Transverse colon (tissue), 4 donors: Measurements from ENCODE around the gene TRAT1.

Source experiments
- EP300 ChIP-seq: sonication (generic); formaldehyde crosslinking; IDR thresholded peaks from one replicate; pipeline ENCODE4 v1.6.1; 2017; ENCODE audit warnings: antibody characterized with exemption, low read depth
- POLR2A ChIP-seq: fragments of 450-650 bp; IDR thresholded peaks from one replicate; pipeline ENCODE4 v1.6.1; 2016; ENCODE audit warnings: antibody characterized with exemption, mild to moderate bottlenecking, moderate library complexity
- POLR2AphosphoS5 ChIP-seq, 3 donors: sonication (generic); formaldehyde crosslinking; IDR thresholded peaks; one replicate each; pipeline ENCODE4 v1.6.1; 2016; ENCODE audit warnings: antibody characterized with exemption in 3 of 3
- TF ChIP-seq, protein P1 (sequence below), 5 experiments: fragments of 200-600 bp in 3 of 5; fragments of 450-650 bp in 2 of 5; sonication (generic) in 3 of 5; IDR thresholded peaks; 1 replicate in 2 of 5; 2 replicates in 3 of 5; pipeline ENCODE4 v1.5.1; 2016 to 2017; ENCODE audit warnings: antibody characterized with exemption in 5 of 5, inconsistent platforms in 3 of 5, mild to moderate bottlenecking in 2 of 5, moderate library complexity in 1 of 5

DNA sequence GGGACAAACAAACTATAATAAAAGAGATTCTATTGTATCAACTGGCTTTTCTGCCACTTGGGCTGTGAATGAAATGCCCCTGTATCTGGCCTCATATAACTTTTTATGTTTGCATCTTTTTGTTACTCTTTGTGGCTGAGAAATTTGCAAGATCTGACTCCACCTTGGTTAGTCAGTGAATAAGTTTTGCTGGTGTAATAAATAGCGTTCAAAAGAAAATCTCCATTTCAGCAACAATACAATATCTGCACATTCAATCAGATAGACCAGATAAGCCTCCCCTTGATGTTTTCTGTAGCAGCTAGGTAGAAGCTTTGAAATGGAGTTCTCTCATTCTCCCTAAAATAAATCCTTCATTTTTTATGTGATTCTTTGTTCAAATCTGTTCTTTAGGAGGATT, 12.0 kb downstream of the TRAT1 start:
- TF ChIP-seq, protein P1, sequence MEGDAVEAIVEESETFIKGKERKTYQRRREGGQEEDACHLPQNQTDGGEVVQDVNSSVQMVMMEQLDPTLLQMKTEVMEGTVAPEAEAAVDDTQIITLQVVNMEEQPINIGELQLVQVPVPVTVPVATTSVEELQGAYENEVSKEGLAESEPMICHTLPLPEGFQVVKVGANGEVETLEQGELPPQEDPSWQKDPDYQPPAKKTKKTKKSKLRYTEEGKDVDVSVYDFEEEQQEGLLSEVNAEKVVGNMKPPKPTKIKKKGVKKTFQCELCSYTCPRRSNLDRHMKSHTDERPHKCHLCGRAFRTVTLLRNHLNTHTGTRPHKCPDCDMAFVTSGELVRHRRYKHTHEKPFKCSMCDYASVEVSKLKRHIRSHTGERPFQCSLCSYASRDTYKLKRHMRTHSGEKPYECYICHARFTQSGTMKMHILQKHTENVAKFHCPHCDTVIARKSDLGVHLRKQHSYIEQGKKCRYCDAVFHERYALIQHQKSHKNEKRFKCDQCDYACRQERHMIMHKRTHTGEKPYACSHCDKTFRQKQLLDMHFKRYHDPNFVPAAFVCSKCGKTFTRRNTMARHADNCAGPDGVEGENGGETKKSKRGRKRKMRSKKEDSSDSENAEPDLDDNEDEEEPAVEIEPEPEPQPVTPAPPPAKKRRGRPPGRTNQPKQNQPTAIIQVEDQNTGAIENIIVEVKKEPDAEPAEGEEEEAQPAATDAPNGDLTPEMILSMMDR (IDR thresholded peaks at IDR 0.05): no peak
- TF ChIP-seq POLR2AphosphoS5 (IDR thresholded peaks at IDR 0.05) (no peak), POLR2A (no peak), EP300 (no peak)
